ENCODE results near the gene CLCN1. TPM values are rescaled to one million over a fixed set of nuclear protein-coding genes. Genes with fewer than 3 reads are reported as not detected.
A peak's percentile ranks its signal among the peaks of the same experiment; 100 is the strongest.

CLCN1 gene
- total and polyA plus RNA-seq, 2 of the 8 experiments (the other 6 are each of a cell fraction or from before 2014, with no cell fraction given): 0.36 to 0.41 TPM

DNA sequence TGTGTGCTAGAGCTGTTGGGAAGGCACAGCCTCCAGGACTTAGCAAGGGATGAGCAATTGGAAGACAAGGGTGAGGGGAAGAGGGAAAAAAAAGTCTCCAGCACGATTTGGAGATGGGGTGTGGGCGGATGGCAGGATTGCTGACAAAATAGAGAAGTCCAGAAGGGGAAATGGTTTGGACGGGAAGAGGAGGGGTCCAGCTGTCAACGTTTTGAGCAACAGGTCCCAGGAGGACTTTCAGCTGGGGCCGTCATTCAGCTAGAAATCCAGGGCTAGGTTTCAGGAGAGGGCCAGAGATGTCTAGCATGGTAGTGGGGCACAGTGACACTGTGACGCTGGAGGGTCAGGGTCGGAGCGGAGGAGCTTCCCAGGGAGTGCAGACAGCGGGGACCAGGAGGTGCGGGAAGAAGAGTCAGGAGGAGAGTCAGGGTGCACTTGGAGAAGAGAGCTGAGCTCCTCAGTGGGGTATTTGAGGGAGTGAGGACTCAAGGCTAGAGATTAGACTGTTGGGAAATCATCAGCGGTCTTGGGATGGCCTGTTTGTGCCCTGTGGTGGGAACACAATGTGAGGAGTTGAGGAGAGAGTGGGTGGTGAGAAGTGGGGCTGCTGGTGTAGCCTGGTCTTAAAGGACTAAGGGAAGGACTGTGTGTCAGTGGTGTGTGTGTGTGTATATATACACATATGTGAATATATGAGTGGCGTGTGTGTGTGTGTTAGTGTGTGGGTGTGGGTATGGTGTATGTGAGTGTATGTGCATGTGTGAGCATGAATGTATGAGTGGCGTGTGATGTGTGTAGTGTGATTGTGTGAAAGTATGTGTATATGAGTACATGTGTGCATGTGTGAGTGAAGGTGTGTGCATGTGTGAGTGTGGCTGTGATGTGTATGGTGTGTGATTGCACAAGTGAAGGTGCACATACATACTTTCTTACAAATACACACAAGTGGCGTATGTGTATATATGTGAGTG is 69.0 kb downstream of the CLCN1 start:
- CTCF ChIA-PET (ENCODE audit: partially characterized antibody): interaction anchor here (0.7 to 17.5 kb wide), 17 partner anchors 12 to 122 kb away, joined by 3 to 359 read pairs (median 5); partner anchors contain the start of genes EPHA1 and GSTK1
- Histone ChIP-seq H3K9ac (replicated peaks in 1 of 4; ENCODE audit: extremely low read depth in 1 of 4, low read depth in 3 of 4, low read length in 3 of 4) (no peak overlapping the region; a peak in 1 of 7 replicates), H3K23me2 (ENCODE audit: low read depth, low read length) (peaks cover 8% of the 10 kb centered on the region; the same call in 1 of the 2 replicates), H3K36me3 (ENCODE audit: control insufficient read depth in 2 of 4, insufficient read depth in 4 of 4, low read length in 3 of 4) (peaks cover 20 to 53% (median 27%) of the 10 kb centered on the region in 4 experiments), H3K56ac (replicated peaks; ENCODE audit: insufficient read length, low read depth, low read length) (no peak overlapping the region), H2BK120ac (replicated peaks; ENCODE audit: low read depth, low read length) (no peak overlapping the region), H2BK20ac (ENCODE audit: low read length) (no peak overlapping the region), H2AFZ (ENCODE audit: low read length) (no peak overlapping the region), H2BK5ac (ENCODE audit: low read depth, low read length) (peak overlapping the region; percentile 44; the same call in 1 of the 2 replicates), H3K79me1 (ENCODE audit: low read depth, low read length) (peaks cover 30% of the 10 kb centered on the region), H3K27me3 (replicated peaks in 1 of 4; ENCODE audit: control insufficient read depth in 3 of 4, extremely low read depth in 1 of 4, insufficient read depth in 3 of 4, low read length in 3 of 4) (no peaks in the 10 kb centered on the region), H4K5ac (ENCODE audit: insufficient read length, low read depth, low read length) (no peak overlapping the region), H3K23ac (ENCODE audit: insufficient read length) (no peak overlapping the region), H2BK15ac (ENCODE audit: low read length) (0 out of 2 replicates have a peak overlapping the region, but pooled peaks have one; percentile 72), H4K20me1 (replicated peaks in 1 of 2; ENCODE audit: control insufficient read depth in 1 of 2, insufficient read depth in 2 of 2, low read length in 2 of 2) (peaks cover 35 to 50% of the 10 kb centered on the region in 2 experiments), H3K79me2 (ENCODE audit: control insufficient read depth in 1 of 2, insufficient read depth in 2 of 2, low read length in 2 of 2) (peaks cover 3 to 49% of the 10 kb centered on the region in 2 experiments; a peak in 3 of 4 replicates), H4K91ac (replicated peaks; ENCODE audit: insufficient read length, low read length) (no peak overlapping the region), H3K14ac (ENCODE audit: insufficient read length) (no peak overlapping the region), H3K9me3 (ENCODE audit: insufficient read depth in 2 of 2, low read depth in 1 of 2, low read length in 1 of 2) (no peaks in the 10 kb centered on the region), H3K18ac (ENCODE audit: extremely low read depth, low read length) (no peak overlapping the region), H2BK12ac (ENCODE audit: low read depth, low read length) (0 out of 2 replicates have a peak overlapping the region, but pooled peaks have one; percentile 39), H3K27ac (ENCODE audit: low read depth, low read length) (peak overlapping the region; percentile 47; the same call in 1 of the 2 replicates), H3K4me2 (ENCODE audit: insufficient read depth in 1 of 2, low read depth in 2 of 2, low read length in 2 of 2) (peak overlapping the region in 1 of 2 experiments; percentile 25; a peak in 1 of 4 replicates), H3K4ac (replicated peaks; ENCODE audit: insufficient read length, low read depth, low read length) (no peak overlapping the region), H2AK5ac (ENCODE audit: low read depth, low read length) (peak overlapping the region; percentile 98; the same call in 1 of the 2 replicates), H3K4me1 (replicated peaks in 1 of 4; ENCODE audit: control insufficient read depth in 3 of 4, insufficient read depth in 4 of 4, low read length in 3 of 4) (peaks cover 2 to 18% (median 4%) of the 10 kb centered on the region in 4 experiments; a peak in 6 of 7 replicates), H3K4me3 (ENCODE audit: extremely low read depth in 1 of 4, insufficient read depth in 2 of 4, low read depth in 3 of 4, low read length in 4 of 4) (no peak overlapping the region), H4K8ac (ENCODE audit: extremely low read depth, insufficient read depth, low read length) (no peak overlapping the region)
- FAIRE-seq (no peak), DNase-seq (ENCODE audit: low read depth in 1 of 2, low spot score in 2 of 2) (no peak)
- WGBS, 2 experiments (ENCODE audit: extremely low coverage in 1 of 2, insufficient coverage in 1 of 2, insufficient read length in 1 of 2, insufficient replicate concordance in 2 of 2, low coverage in 1 of 2, low lambda C conversion rate in 2 of 2, missing lambda C conversion rate in 1 of 2): 89 to 100% methylated on average over 2 to 14 of the region's 14 CpGs
- POLR2A ChIA-PET (ENCODE audit: partially characterized antibody): interaction anchor here (0.8 to 19.0 kb wide), 12 partner anchors 15 to 69 kb away, joined by 3 to 518 read pairs (median 4); partner anchors contain the start of genes CLCN1, EPHA1 and FAM131B
- TF ChIP-seq EZH2 (IDR thresholded peaks at IDR 0.05; ENCODE audit: low read depth, low read length, severe bottlenecking) (no peak), BCL11A (IDR thresholded peaks at IDR 0.05; ENCODE audit: low read depth in 2 of 2, low read length in 2 of 2) (no peak), SIN3A (conservative IDR thresholded peaks at IDR 0.05 in 1 of 2, IDR thresholded peaks at IDR 0.05 in 1 of 2; ENCODE audit: low read depth in 1 of 2, low read length in 2 of 2) (no peak), POLR2AphosphoS5 (IDR thresholded peaks at IDR 0.05; ENCODE audit: low read depth, low read length) (peak; percentile 81; the same call in 1 of the 2 replicates), POLR2A (IDR thresholded peaks at IDR 0.05; ENCODE audit: control extremely low read depth in 1 of 2, low read depth in 2 of 2, low read length in 2 of 2) (peak in 1 of 2 experiments; percentile 16; a peak in 1 of 3 replicates), EGR1 (IDR thresholded peaks at IDR 0.05; ENCODE audit: borderline replicate concordance, low read depth, low read length) (no peak), YY1 (IDR thresholded peaks at IDR 0.05; ENCODE audit: low read depth, low read length) (no peak), CBX8 (IDR thresholded peaks at IDR 0.05; ENCODE audit: borderline replicate concordance, low read depth, low read length) (no peak), SP4 (IDR thresholded peaks at IDR 0.05; ENCODE audit: low read length) (no peak)
- TF ChIP-seq, protein P1, sequence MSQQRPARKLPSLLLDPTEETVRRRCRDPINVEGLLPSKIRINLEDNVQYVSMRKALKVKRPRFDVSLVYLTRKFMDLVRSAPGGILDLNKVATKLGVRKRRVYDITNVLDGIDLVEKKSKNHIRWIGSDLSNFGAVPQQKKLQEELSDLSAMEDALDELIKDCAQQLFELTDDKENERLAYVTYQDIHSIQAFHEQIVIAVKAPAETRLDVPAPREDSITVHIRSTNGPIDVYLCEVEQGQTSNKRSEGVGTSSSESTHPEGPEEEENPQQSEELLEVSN (IDR thresholded peaks at IDR 0.05): no peak
